IPS-15b (cell line): ENCODE data around the gene ERBIN.
"Not testable (repeated sequence)": the region's sequence is repeated elsewhere in the genome, so short reads cannot be mapped to it uniquely, and the experiment has no call there.

Source experiments
- H3K27me3 ChIP-seq: one replicate; pipeline ENCODE4 v1.6.1; 2013; ENCODE audit warnings: low read length; ENCODE audit not compliant: control insufficient read depth, insufficient read depth
- H3K36me3 ChIP-seq: one replicate; pipeline ENCODE4 v1.6.1; 2013; ENCODE audit warnings: low read length; ENCODE audit not compliant: control insufficient read depth, insufficient read depth
- H3K4me1 ChIP-seq: one replicate; pipeline ENCODE4 v1.6.1; 2013; ENCODE audit warnings: mild to moderate bottlenecking, low read length; ENCODE audit not compliant: control insufficient read depth, insufficient read depth
- H3K4me3 ChIP-seq: one replicate; pipeline ENCODE4 v1.5.1; 2013; ENCODE audit warnings: low read depth, low read length
- H3K9ac ChIP-seq: one replicate; pipeline ENCODE4 v1.6.1; 2013; ENCODE audit warnings: low read depth, mild to moderate bottlenecking, low read length
- H3K9me3 ChIP-seq: one replicate; pipeline ENCODE4 v1.6.1; 2013; ENCODE audit warnings: mild to moderate bottlenecking, low read length; ENCODE audit not compliant: control insufficient read depth, insufficient read depth

ERBIN gene

GRCh38 chr5:65969539-65970393 is 43.4 kb downstream of the ERBIN start:
- Histone ChIP-seq H3K9me3 (no peaks in the 10 kb centered on the region), H3K9ac (no peak overlapping the region)

GRCh38 chr5:65970481-65971367 is 44.3 kb downstream of the ERBIN start:
- Histone ChIP-seq H3K27me3 (no peaks in the 10 kb centered on the region), H3K9ac (no peak overlapping the region), H3K4me3 (no peak overlapping the region), H3K4me1 (peaks cover 15% of the 10 kb centered on the region), H3K36me3 (no peaks in the 10 kb centered on the region), H3K9me3 (no peaks in the 10 kb centered on the region)

More at GRCh38 chr5:65969539-65970393, 43.4 kb downstream of the ERBIN start:
- Histone ChIP-seq H3K4me1 (peaks cover 11% of the 10 kb centered on the region), H3K36me3 (no peaks in the 10 kb centered on the region), H3K27me3 (no peaks in the 10 kb centered on the region), H3K4me3 (no peak overlapping the region)

- H3K4me1 ChIP-seq, result peaks cover 15% of the 10 kb centered on the region
- no peaks in the 10 kb centered on the region for H3K27me3 ChIP-seq
- H3K36me3 ChIP-seq, result no peaks in the 10 kb centered on the region
- H3K9me3 ChIP-seq, result no peaks in the 10 kb centered on the region
- H3K9ac ChIP-seq, result no peak overlapping the region
- H3K4me3 ChIP-seq, result no peak overlapping the region
Measured at GRCh38 chr5:65971643-65972042, 45.3 kb downstream of the ERBIN start.

- H3K4me1 ChIP-seq, result peaks cover 15% of the 10 kb centered on the region
- not testable (repeated sequence) for H3K36me3 ChIP-seq, H3K27me3 ChIP-seq, H3K4me3 ChIP-seq, H3K9ac ChIP-seq, H3K9me3 ChIP-seq
Measured at GRCh38 chr5:65972896-65973295, 46.5 kb downstream of the ERBIN start.

GRCh38 chr5:65978251-65978650 is 51.9 kb downstream of the ERBIN start:
- no peaks in the 10 kb centered on the region for H3K27me3 ChIP-seq
- H3K36me3 ChIP-seq, result no peaks in the 10 kb centered on the region
- H3K9me3 ChIP-seq, result no peaks in the 10 kb centered on the region
- no peak overlapping the region for H3K4me3 ChIP-seq
- H3K4me1 ChIP-seq, result peaks cover 20% of the 10 kb centered on the region
- no peak overlapping the region for H3K9ac ChIP-seq

GRCh38 chr5:65981548-65981947 is 55.2 kb downstream of the ERBIN start:
- Histone ChIP-seq H3K36me3 (no peaks in the 10 kb centered on the region), H3K27me3 (no peaks in the 10 kb centered on the region), H3K4me1 (peaks cover 21% of the 10 kb centered on the region), H3K9me3 (no peaks in the 10 kb centered on the region), H3K9ac (no peak overlapping the region), H3K4me3 (no peak overlapping the region)

- H3K4me1 ChIP-seq, result peaks cover 21% of the 10 kb centered on the region
- H3K4me3 ChIP-seq, result no peak overlapping the region
- no peaks in the 10 kb centered on the region for H3K27me3 ChIP-seq
- H3K9me3 ChIP-seq, result no peaks in the 10 kb centered on the region
- H3K9ac ChIP-seq, result no peak overlapping the region
- no peaks in the 10 kb centered on the region for H3K36me3 ChIP-seq
Measured at GRCh38 chr5:65981969-65982619, 55.7 kb downstream of the ERBIN start.

GRCh38 chr5:65982635-65983034 is 56.3 kb downstream of the ERBIN start:
- H3K4me3 ChIP-seq, result no peak overlapping the region
- H3K4me1 ChIP-seq, result peaks cover 21% of the 10 kb centered on the region
- no peaks in the 10 kb centered on the region for H3K36me3 ChIP-seq
- no peak overlapping the region for H3K9ac ChIP-seq
- H3K9me3 ChIP-seq, result no peaks in the 10 kb centered on the region
- no peaks in the 10 kb centered on the region for H3K27me3 ChIP-seq

- H3K9me3 ChIP-seq, result no peaks in the 10 kb centered on the region
- no peaks in the 10 kb centered on the region for H3K27me3 ChIP-seq
- H3K4me3 ChIP-seq, result no peak overlapping the region
- peaks cover 21% of the 10 kb centered on the region for H3K4me1 ChIP-seq
- no peak overlapping the region for H3K9ac ChIP-seq
- no peaks in the 10 kb centered on the region for H3K36me3 ChIP-seq
Measured at GRCh38 chr5:65984098-65984885, 57.9 kb downstream of the ERBIN start.

GRCh38 chr5:65986050-65986451 is 59.7 kb downstream of the ERBIN start:
- Histone ChIP-seq H3K27me3 (no peaks in the 10 kb centered on the region), H3K36me3 (no peaks in the 10 kb centered on the region), H3K9ac (no peak overlapping the region), H3K4me1 (peaks cover 18% of the 10 kb centered on the region), H3K9me3 (no peaks in the 10 kb centered on the region), H3K4me3 (no peak overlapping the region)

GRCh38 chr5:65986796-65987195 is 60.4 kb downstream of the ERBIN start:
- H3K9ac ChIP-seq, result no peak overlapping the region
- H3K4me3 ChIP-seq, result no peak overlapping the region
- H3K36me3 ChIP-seq, result no peaks in the 10 kb centered on the region
- no peaks in the 10 kb centered on the region for H3K9me3 ChIP-seq
- H3K27me3 ChIP-seq, result no peaks in the 10 kb centered on the region
- peaks cover 11% of the 10 kb centered on the region for H3K4me1 ChIP-seq
